Measurements from ENCODE around the gene KCNJ16. TPM values are rescaled to one million over a fixed set of nuclear protein-coding genes. Genes with fewer than 3 reads are reported as not detected.

The KCNJ16 gene
- total and polyA plus RNA-seq, 2 of the 13 experiments (the other 11 are each of a cell fraction or from before 2014, with no cell fraction given): not detected

GRCh38 chr17:70111201-70111600, 36.2 kb downstream of the KCNJ16 start:
- H3K27ac ChIP-seq (ENCODE audit: extremely low read length, insufficient read depth, low read length): no peak overlapping the region
- no peak overlapping the region for H3K9ac ChIP-seq (ENCODE audit: insufficient read depth, low read depth, low read length)
- in situ Hi-C loops (cut with HindIII; ENCODE audit: extremely low pct_ligation_motif_present, low pct_unique_long_range_greater_than_20kb) (no loop called here), intact Hi-C loops (cut with micrococcal nuclease; ENCODE audit: unreplicated experiment) (no loop called here)
- ChIA-PET CTCF (ENCODE audit: low intra/inter-chr PET ratio, low total read pairs) (no interaction called here), POLR2A (no interaction called here)
- H3K27me3 ChIP-seq (ENCODE audit: control insufficient read depth in 1 of 2, insufficient read depth in 2 of 2, low read length in 2 of 2): no peaks in the 10 kb centered on the region
- no peak for ATAC-seq
- no peak for FAIRE-seq
- H3K4me2 ChIP-seq (ENCODE audit: low read depth, low read length): no peak overlapping the region
- H3K79me2 ChIP-seq (ENCODE audit: insufficient read depth, low read length): no peaks in the 10 kb centered on the region
- H3K9me3 ChIP-seq (ENCODE audit: low read length): peaks cover 45% of the 10 kb centered on the region; the same call in 1 of the 2 replicates
- H3K4me1 ChIP-seq (ENCODE audit: insufficient read depth, low read length): no peaks in the 10 kb centered on the region
- no peak overlapping the region for H3K4me3 ChIP-seq (replicated peaks in 1 of 3; ENCODE audit: insufficient read depth in 1 of 3, low read depth in 2 of 3, low read length in 3 of 3)
- 30% methylated on average over 4 of the region's 4 CpGs for WGBS (ENCODE audit: low lambda C conversion rate)
- BruUV-seq (replicated peaks): no TSS peak
- H2AFZ ChIP-seq (ENCODE audit: low read length): no peak overlapping the region
- TF ChIP-seq CEBPZ (IDR thresholded peaks at IDR 0.05; ENCODE audit: low read length) (no peak), MAFK (conservative IDR thresholded peaks at IDR 0.05 in 1 of 2, IDR thresholded peaks at IDR 0.05 in 1 of 2; ENCODE audit: low read length in 2 of 2) (peak; percentile 19 to 49; a peak in 1 of 4 replicates)
- H3K36me3 ChIP-seq (replicated peaks in 1 of 2; ENCODE audit: control insufficient read depth in 1 of 2, insufficient read depth in 2 of 2, low read length in 2 of 2): no peaks in the 10 kb centered on the region
- DNase-seq (ENCODE audit: low spot score): no peak
- no peaks in the 10 kb centered on the region for H4K20me1 ChIP-seq (ENCODE audit: insufficient read depth, low read length)

GRCh38 chr17:70114405-70114804, 39.4 kb downstream of the KCNJ16 start:
- FAIRE-seq (no peak), ATAC-seq (no peak), DNase-seq (ENCODE audit: low spot score) (no peak)
- ChIA-PET POLR2A (no interaction called here), CTCF (ENCODE audit: low intra/inter-chr PET ratio, low total read pairs) (no interaction called here)
- no peak overlapping the region for H3K9ac ChIP-seq (ENCODE audit: insufficient read depth, low read depth, low read length)
- H3K27ac ChIP-seq (ENCODE audit: extremely low read length, insufficient read depth, low read length): no peak overlapping the region
- H3K4me3 ChIP-seq (replicated peaks in 1 of 3; ENCODE audit: insufficient read depth in 1 of 3, low read depth in 2 of 3, low read length in 3 of 3): no peak overlapping the region
- intact Hi-C loops (cut with micrococcal nuclease; ENCODE audit: unreplicated experiment) (no loop called here), in situ Hi-C loops (cut with HindIII; ENCODE audit: extremely low pct_ligation_motif_present, low pct_unique_long_range_greater_than_20kb) (no loop called here)
- WGBS (ENCODE audit: low lambda C conversion rate): 51% methylated on average over 2 of the region's 2 CpGs
- H3K36me3 ChIP-seq (replicated peaks in 1 of 2; ENCODE audit: control insufficient read depth in 1 of 2, insufficient read depth in 2 of 2, low read length in 2 of 2): no peaks in the 10 kb centered on the region
- no peaks in the 10 kb centered on the region for H3K27me3 ChIP-seq (ENCODE audit: control insufficient read depth in 1 of 2, insufficient read depth in 2 of 2, low read length in 2 of 2)
- no peaks in the 10 kb centered on the region for H3K4me1 ChIP-seq (ENCODE audit: insufficient read depth, low read length)
- no peak overlapping the region for H3K4me2 ChIP-seq (ENCODE audit: low read depth, low read length)
- H3K9me3 ChIP-seq (ENCODE audit: low read length): peaks cover 34% of the 10 kb centered on the region; the same call in 1 of the 2 replicates
- no peaks in the 10 kb centered on the region for H3K79me2 ChIP-seq (ENCODE audit: insufficient read depth, low read length)
- H4K20me1 ChIP-seq (ENCODE audit: insufficient read depth, low read length): no peaks in the 10 kb centered on the region
- H2AFZ ChIP-seq (ENCODE audit: low read length): no peak overlapping the region
- no TSS peak for BruUV-seq (replicated peaks)
- TF ChIP-seq ERF (CRISPR knock-in tag; IDR thresholded peaks at IDR 0.05) (no peak), CEBPG (CRISPR knock-in tag; IDR thresholded peaks at IDR 0.05) (no peak), PLRG1 (conservative IDR thresholded peaks at IDR 0.05) (no peak), SMAD9 (CRISPR knock-in tag; IDR thresholded peaks at IDR 0.05) (no peak), SMARCC2 (IDR thresholded peaks at IDR 0.05) (no peak), ZFP37 (CRISPR knock-in tag; IDR thresholded peaks at IDR 0.05; ENCODE audit: borderline replicate concordance) (no peak), BHLHE40 (IDR thresholded peaks at IDR 0.05; ENCODE audit: low read length) (no peak), ETV6 (CRISPR knock-in tag; conservative IDR thresholded peaks at IDR 0.05) (no peak), CENPT (CRISPR knock-in tag; IDR thresholded peaks at IDR 0.05; ENCODE audit: low read depth) (no peak), ZUFSP (CRISPR knock-in tag; IDR thresholded peaks at IDR 0.05; ENCODE audit: borderline replicate concordance) (no peak), ZFX (CRISPR knock-in tag; IDR thresholded peaks at IDR 0.05; ENCODE audit: low read depth) (no peak)
- TF ChIP-seq, protein P1, sequence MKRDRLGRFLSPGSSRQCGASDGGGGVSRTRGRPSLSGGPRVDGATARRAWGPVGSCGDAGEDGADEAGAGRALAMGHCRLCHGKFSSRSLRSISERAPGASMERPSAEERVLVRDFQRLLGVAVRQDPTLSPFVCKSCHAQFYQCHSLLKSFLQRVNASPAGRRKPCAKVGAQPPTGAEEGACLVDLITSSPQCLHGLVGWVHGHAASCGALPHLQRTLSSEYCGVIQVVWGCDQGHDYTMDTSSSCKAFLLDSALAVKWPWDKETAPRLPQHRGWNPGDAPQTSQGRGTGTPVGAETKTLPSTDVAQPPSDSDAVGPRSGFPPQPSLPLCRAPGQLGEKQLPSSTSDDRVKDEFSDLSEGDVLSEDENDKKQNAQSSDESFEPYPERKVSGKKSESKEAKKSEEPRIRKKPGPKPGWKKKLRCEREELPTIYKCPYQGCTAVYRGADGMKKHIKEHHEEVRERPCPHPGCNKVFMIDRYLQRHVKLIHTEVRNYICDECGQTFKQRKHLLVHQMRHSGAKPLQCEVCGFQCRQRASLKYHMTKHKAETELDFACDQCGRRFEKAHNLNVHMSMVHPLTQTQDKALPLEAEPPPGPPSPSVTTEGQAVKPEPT (CRISPR knock-in tag; IDR thresholded peaks at IDR 0.05; ENCODE audit: low read depth): no peak

Data from HepG2 (cell line).